GM23338 (cell line): ENCODE data around the gene CRB2. TPM values are rescaled to one million over a fixed set of nuclear protein-coding genes. Genes with fewer than 3 reads are reported as not detected.

Experiments used
- ATAC-seq: fragments of 200-7000 bp; cut with Tn5 transposase; 3 replicates; pipeline ENCODE4 v1.9.1; 2020
- DNase-seq: peaks from one replicate; pipeline ENCODE4 v3.0.0-alpha.2; 2015; ENCODE audit warnings: low spot score
- H2AFZ ChIP-seq: fragments of 200-600 bp; sonication (generic); 2 replicates; pipeline ENCODE4 v1.8.0; 2016; ENCODE audit warnings: antibody characterized with exemption, mild to moderate bottlenecking, moderate library complexity
- H3F3A ChIP-seq: fragments of 200-600 bp; sonication (generic); replicated peaks from 2 replicates; pipeline ENCODE4 v1.8.0; 2017; ENCODE audit warnings: antibody characterized with exemption, mixed run types, low read depth
- H3K27ac ChIP-seq: fragments of 200-600 bp; sonication (generic); 2 replicates; pipeline ENCODE4 v1.6.1; 2016; ENCODE audit warnings: low read depth
- H3K27me3 ChIP-seq: fragments of 200-600 bp; sonication (generic); 2 replicates; pipeline ENCODE4 v1.8.0; 2016; ENCODE audit warnings: mild to moderate bottlenecking, mixed run types, moderate library complexity; ENCODE audit not compliant: insufficient read depth
- H3K36me3 ChIP-seq: fragments of 200-600 bp; sonication (generic); 2 replicates; pipeline ENCODE4 v1.8.0; 2016; ENCODE audit warnings: mild to moderate bottlenecking; ENCODE audit not compliant: insufficient read depth
- H3K4me1 ChIP-seq: fragments of 200-600 bp; sonication (generic); 2 replicates; pipeline ENCODE4 v1.8.0; 2016; ENCODE audit warnings: mild to moderate bottlenecking, moderate library complexity; ENCODE audit not compliant: insufficient read depth
- H3K4me2 ChIP-seq: fragments of 200-600 bp; sonication (generic); 2 replicates; pipeline ENCODE4 v1.7.1; 2017; ENCODE audit warnings: mixed run types
- H3K4me3 ChIP-seq: fragments of 200-600 bp; sonication (generic); 2 replicates; pipeline ENCODE4 v1.6.1; 2016; ENCODE audit warnings: mixed run types
- H3K79me2 ChIP-seq: fragments of 200-600 bp; sonication (generic); replicated peaks from 2 replicates; pipeline ENCODE4 v1.8.0; 2017; ENCODE audit warnings: mild to moderate bottlenecking; ENCODE audit not compliant: insufficient read depth
- H3K9me2 ChIP-seq: fragments of 200-600 bp; sonication (generic); 2 replicates; pipeline ENCODE4 v1.8.0; 2017; ENCODE audit not compliant: insufficient read depth
- H4K20me1 ChIP-seq: fragments of 200-600 bp; sonication (generic); replicated peaks from 2 replicates; pipeline ENCODE4 v1.8.0; 2017; ENCODE audit warnings: mild to moderate bottlenecking; ENCODE audit not compliant: insufficient read depth
- H3K27ac Mint-ChIP-seq: 2 replicates; pipeline ENCODE4 v1.8.0; 2020; ENCODE audit warnings: inconsistent platforms, mild to moderate bottlenecking, moderate library complexity, mixed read lengths
- H3K27me3 Mint-ChIP-seq: 3 replicates; pipeline ENCODE4 v1.8.0; 2022; ENCODE audit warnings: low read depth, mild to moderate bottlenecking, moderate library complexity, mixed read lengths, inconsistent platforms; ENCODE audit not compliant: insufficient read depth, poor library complexity
- H3K36me3 Mint-ChIP-seq: 3 replicates; pipeline ENCODE4 v1.8.0; 2021; ENCODE audit warnings: low read depth, mild to moderate bottlenecking, inconsistent platforms, moderate library complexity, mixed read lengths
- H3K4me1 Mint-ChIP-seq: 3 replicates; pipeline ENCODE4 v1.8.0; 2020; ENCODE audit warnings: mild to moderate bottlenecking, inconsistent platforms, mixed read lengths
- H3K4me3 Mint-ChIP-seq: 3 replicates; pipeline ENCODE4 v1.8.0; 2021; ENCODE audit warnings: moderate library complexity, mild to moderate bottlenecking, inconsistent platforms, mixed read lengths
- H3K9me3 Mint-ChIP-seq: 3 replicates; pipeline ENCODE4 v1.8.0; 2020; ENCODE audit warnings: moderate library complexity, mild to moderate bottlenecking, inconsistent platforms, mixed read lengths
- CREB1 ChIP-seq: fragments of 250-450 bp; sonication (Bioruptor Pico); IDR thresholded peaks from 2 replicates; pipeline ENCODE4 v1.5.0; 2020; ENCODE audit warnings: low read depth, mild to moderate bottlenecking, moderate library complexity
- EZH2 ChIP-seq: fragments of 200-600 bp; sonication (generic); IDR thresholded peaks from one replicate; pipeline ENCODE4 v1.8.0; 2017; ENCODE audit warnings: antibody characterized with exemption, mild to moderate bottlenecking, low read depth; ENCODE audit not compliant: unreplicated experiment
- EZH2phosphoT487 ChIP-seq: fragments of 200-600 bp; sonication (generic); IDR thresholded peaks from one replicate; pipeline ENCODE4 v1.8.1; 2018; ENCODE audit warnings: antibody characterized with exemption; ENCODE audit not compliant: unreplicated experiment
- JUNB ChIP-seq: IDR thresholded peaks from one replicate; pipeline ENCODE4 v1.6.1; 2016; ENCODE audit warnings: antibody characterized with exemption; ENCODE audit not compliant: unreplicated experiment
- POLR2AphosphoS5 ChIP-seq: IDR thresholded peaks from 2 replicates; pipeline ENCODE4 v1.6.1; 2016; ENCODE audit warnings: antibody characterized with exemption, low read depth
- ZNF331 ChIP-seq: fragments of 250-450 bp; sonication (Bioruptor Pico); IDR thresholded peaks from 2 replicates; pipeline ENCODE4 v1.5.0; 2020; ENCODE audit warnings: low read depth, mild to moderate bottlenecking, moderate library complexity
- polyA plus RNA-seq: library from polyadenylated mRNA; unstranded; fragments of >200 nt; fragmentation: Nextera tagmentation; extraction: Ambion mirVana; gene quantifications from 2 replicates; pipeline ENCODE4 v1.2.1, GENCODE V29; 2016
- total RNA-seq: library from RNA; depleted of rRNA; stranded (reverse); fragments of >200 nt; shearing (Covaris generic); gene quantifications from 2 replicates; pipeline ENCODE4 v1.2.3, GENCODE V29; 2014
- TF ChIP-seq, protein P1 (sequence below): IDR thresholded peaks from 2 replicates; pipeline ENCODE4 v1.6.1; 2016; ENCODE audit warnings: antibody characterized with exemption
- TF ChIP-seq, protein P2 (sequence below), 2 experiments: fragments of 200-600 bp in 1 of 2; sonication (generic) in 1 of 2; conservative IDR thresholded peaks; 2 replicates each; pipeline versions ENCODE4 v1.5.1 to v1.6.1; 2016 to 2017; ENCODE audit warnings: antibody characterized with exemption in 2 of 2, low read depth in 2 of 2, mild to moderate bottlenecking in 2 of 2, moderate library complexity in 1 of 2
- TF ChIP-seq, protein P3 (sequence below): fragments of 250-450 bp; sonication (Bioruptor Pico); IDR thresholded peaks from 2 replicates; pipeline ENCODE4 v1.5.0; 2020; ENCODE audit warnings: mild to moderate bottlenecking, moderate library complexity
- TF ChIP-seq, protein P4 (sequence below): IDR thresholded peaks from one replicate; pipeline ENCODE4 v1.6.1; 2018; ENCODE audit warnings: antibody characterized with exemption; ENCODE audit not compliant: unreplicated experiment

Gene CRB2
- total and polyA plus RNA-seq, 2 experiments from 2014 or later: 0.34 to 10.2 TPM

DNA sequence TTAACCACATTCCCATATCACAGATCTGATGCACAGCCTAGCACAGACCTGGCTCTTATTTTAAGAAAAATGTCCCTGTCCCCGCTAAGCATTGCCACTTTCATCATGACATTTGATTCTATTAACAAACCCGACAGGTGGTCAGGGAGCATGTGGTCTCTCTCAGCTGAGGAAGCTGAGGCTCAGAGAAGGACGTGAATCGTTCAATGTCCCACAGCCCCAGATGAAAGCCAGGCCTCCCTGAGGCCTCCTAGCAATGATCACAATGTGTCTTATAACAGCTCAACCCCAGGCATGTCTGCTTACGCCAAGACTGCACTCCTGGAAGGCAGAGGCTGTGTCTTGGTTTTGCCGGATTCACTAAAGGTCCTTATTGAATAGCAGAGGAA lies 10.4 kb upstream of the CRB2 start:
- Mint-ChIP-seq H3K27me3 (peaks cover 9% of the 10 kb centered on the region), H3K4me1 (peaks cover 10% of the 10 kb centered on the region), H3K4me3 (no peak overlapping the region), H3K9me3 (no peaks in the 10 kb centered on the region), H3K27ac (no peak overlapping the region), H3K36me3 (no peaks in the 10 kb centered on the region)
- DNase-seq (no peak), ATAC-seq (no peak)
- H2AFZ ChIP-seq: 0 out of 2 replicates have a peak overlapping the region, but pooled peaks have one; percentile 43
- no peaks in the 10 kb centered on the region for H3K9me2 ChIP-seq
- H3K27me3 ChIP-seq: no peaks in the 10 kb centered on the region
- no peaks in the 10 kb centered on the region for H3K36me3 ChIP-seq
- H3F3A ChIP-seq: peaks cover 8% of the 10 kb centered on the region; the same call in 1 of the 2 replicates
- H3K4me1 ChIP-seq: no peaks in the 10 kb centered on the region
- H4K20me1 ChIP-seq: no peaks in the 10 kb centered on the region
- H3K4me2 ChIP-seq: no peak overlapping the region
- H3K4me3 ChIP-seq: no peak overlapping the region
- no peaks in the 10 kb centered on the region for H3K79me2 ChIP-seq
- H3K27ac ChIP-seq: 0 out of 2 replicates have a peak overlapping the region, but pooled peaks have one; percentile 14
- TF ChIP-seq JUNB: no peak

DNA sequence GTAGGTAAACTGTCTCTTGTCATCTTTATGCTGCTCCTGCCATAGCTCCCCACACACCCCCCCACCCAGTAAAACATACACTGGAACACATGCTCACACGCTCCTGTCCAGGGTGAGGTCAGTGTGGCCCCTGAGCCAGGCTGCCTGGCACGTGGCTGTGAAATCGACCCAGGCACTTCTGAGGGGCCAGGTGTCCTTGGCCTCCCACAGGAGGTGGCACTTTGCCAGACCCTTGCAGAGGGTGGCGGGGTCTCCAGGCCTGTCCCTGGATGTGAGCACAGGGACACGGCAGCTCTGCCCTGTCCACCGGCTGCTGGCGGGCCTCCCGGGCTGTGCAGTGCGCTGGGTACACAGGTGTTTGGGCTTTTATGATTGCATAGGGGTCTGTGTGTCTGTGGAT lies 10.0 kb upstream of the CRB2 start:
- Mint-ChIP-seq H3K36me3 (no peaks in the 10 kb centered on the region), H3K4me3 (no peak overlapping the region), H3K27me3 (peaks cover 12% of the 10 kb centered on the region), H3K4me1 (peaks cover 8% of the 10 kb centered on the region), H3K9me3 (no peaks in the 10 kb centered on the region), H3K27ac (no peak overlapping the region)
- H3K4me3 ChIP-seq: no peak overlapping the region
- no peaks in the 10 kb centered on the region for H3K79me2 ChIP-seq
- peaks cover 8% of the 10 kb centered on the region; the same call in 1 of the 2 replicates for H3F3A ChIP-seq
- H3K36me3 ChIP-seq: no peaks in the 10 kb centered on the region
- H3K9me2 ChIP-seq: no peaks in the 10 kb centered on the region
- H2AFZ ChIP-seq: no peak overlapping the region
- H4K20me1 ChIP-seq: no peaks in the 10 kb centered on the region
- no peak overlapping the region for H3K4me2 ChIP-seq
- ATAC-seq: no peak
- no peak for DNase-seq
- no peak overlapping the region for H3K27ac ChIP-seq
- H3K4me1 ChIP-seq: no peaks in the 10 kb centered on the region
- H3K27me3 ChIP-seq: no peaks in the 10 kb centered on the region
- TF ChIP-seq, protein P1, sequence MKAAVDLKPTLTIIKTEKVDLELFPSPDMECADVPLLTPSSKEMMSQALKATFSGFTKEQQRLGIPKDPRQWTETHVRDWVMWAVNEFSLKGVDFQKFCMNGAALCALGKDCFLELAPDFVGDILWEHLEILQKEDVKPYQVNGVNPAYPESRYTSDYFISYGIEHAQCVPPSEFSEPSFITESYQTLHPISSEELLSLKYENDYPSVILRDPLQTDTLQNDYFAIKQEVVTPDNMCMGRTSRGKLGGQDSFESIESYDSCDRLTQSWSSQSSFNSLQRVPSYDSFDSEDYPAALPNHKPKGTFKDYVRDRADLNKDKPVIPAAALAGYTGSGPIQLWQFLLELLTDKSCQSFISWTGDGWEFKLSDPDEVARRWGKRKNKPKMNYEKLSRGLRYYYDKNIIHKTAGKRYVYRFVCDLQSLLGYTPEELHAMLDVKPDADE: no peak
- TF ChIP-seq, protein P2, sequence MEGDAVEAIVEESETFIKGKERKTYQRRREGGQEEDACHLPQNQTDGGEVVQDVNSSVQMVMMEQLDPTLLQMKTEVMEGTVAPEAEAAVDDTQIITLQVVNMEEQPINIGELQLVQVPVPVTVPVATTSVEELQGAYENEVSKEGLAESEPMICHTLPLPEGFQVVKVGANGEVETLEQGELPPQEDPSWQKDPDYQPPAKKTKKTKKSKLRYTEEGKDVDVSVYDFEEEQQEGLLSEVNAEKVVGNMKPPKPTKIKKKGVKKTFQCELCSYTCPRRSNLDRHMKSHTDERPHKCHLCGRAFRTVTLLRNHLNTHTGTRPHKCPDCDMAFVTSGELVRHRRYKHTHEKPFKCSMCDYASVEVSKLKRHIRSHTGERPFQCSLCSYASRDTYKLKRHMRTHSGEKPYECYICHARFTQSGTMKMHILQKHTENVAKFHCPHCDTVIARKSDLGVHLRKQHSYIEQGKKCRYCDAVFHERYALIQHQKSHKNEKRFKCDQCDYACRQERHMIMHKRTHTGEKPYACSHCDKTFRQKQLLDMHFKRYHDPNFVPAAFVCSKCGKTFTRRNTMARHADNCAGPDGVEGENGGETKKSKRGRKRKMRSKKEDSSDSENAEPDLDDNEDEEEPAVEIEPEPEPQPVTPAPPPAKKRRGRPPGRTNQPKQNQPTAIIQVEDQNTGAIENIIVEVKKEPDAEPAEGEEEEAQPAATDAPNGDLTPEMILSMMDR (conservative IDR thresholded peaks at IDR 0.05; ENCODE audit: low read depth in 2 of 2): no peak
- TF ChIP-seq ZNF331 (CRISPR knock-in tag) (no peak), CREB1 (CRISPR knock-in tag) (no peak), POLR2AphosphoS5 (no peak), EZH2 (no peak), EZH2phosphoT487 (no peak)
- TF ChIP-seq, protein P3, sequence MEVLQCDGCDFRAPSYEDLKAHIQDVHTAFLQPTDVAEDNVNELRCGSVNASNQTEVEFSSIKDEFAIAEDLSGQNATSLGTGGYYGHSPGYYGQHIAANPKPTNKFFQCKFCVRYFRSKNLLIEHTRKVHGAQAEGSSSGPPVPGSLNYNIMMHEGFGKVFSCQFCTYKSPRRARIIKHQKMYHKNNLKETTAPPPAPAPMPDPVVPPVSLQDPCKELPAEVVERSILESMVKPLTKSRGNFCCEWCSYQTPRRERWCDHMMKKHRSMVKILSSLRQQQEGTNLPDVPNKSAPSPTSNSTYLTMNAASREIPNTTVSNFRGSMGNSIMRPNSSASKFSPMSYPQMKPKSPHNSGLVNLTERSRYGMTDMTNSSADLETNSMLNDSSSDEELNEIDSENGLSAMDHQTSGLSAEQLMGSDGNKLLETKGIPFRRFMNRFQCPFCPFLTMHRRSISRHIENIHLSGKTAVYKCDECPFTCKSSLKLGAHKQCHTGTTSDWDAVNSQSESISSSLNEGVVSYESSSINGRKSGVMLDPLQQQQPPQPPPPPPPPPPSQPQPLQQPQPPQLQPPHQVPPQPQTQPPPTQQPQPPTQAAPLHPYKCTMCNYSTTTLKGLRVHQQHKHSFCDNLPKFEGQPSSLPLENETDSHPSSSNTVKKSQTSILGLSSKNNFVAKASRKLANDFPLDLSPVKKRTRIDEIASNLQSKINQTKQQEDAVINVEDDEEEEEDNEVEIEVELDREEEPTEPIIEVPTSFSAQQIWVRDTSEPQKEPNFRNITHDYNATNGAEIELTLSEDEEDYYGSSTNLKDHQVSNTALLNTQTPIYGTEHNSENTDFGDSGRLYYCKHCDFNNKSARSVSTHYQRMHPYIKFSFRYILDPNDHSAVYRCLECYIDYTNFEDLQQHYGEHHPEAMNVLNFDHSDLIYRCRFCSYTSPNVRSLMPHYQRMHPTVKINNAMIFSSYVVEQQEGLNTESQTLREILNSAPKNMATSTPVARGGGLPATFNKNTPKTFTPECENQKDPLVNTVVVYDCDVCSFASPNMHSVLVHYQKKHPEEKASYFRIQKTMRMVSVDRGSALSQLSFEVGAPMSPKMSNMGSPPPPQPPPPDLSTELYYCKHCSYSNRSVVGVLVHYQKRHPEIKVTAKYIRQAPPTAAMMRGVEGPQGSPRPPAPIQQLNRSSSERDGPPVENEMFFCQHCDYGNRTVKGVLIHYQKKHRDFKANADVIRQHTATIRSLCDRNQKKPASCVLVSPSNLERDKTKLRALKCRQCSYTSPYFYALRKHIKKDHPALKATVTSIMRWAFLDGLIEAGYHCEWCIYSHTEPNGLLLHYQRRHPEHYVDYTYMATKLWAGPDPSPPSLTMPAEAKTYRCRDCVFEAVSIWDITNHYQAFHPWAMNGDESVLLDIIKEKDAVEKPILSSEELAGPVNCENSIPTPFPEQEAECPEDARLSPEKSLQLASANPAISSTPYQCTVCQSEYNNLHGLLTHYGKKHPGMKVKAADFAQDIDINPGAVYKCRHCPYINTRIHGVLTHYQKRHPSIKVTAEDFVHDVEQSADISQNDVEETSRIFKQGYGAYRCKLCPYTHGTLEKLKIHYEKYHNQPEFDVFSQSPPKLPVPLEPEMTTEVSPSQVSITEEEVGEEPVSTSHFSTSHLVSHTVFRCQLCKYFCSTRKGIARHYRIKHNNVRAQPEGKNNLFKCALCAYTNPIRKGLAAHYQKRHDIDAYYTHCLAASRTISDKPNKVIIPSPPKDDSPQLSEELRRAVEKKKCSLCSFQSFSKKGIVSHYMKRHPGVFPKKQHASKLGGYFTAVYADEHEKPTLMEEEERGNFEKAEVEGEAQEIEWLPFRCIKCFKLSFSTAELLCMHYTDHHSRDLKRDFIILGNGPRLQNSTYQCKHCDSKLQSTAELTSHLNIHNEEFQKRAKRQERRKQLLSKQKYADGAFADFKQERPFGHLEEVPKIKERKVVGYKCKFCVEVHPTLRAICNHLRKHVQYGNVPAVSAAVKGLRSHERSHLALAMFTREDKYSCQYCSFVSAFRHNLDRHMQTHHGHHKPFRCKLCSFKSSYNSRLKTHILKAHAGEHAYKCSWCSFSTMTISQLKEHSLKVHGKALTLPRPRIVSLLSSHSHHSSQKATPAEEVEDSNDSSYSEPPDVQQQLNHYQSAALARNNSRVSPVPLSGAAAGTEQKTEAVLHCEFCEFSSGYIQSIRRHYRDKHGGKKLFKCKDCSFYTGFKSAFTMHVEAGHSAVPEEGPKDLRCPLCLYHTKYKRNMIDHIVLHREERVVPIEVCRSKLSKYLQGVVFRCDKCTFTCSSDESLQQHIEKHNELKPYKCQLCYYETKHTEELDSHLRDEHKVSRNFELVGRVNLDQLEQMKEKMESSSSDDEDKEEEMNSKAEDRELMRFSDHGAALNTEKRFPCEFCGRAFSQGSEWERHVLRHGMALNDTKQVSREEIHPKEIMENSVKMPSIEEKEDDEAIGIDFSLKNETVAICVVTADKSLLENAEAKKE: no peak
- TF ChIP-seq, protein P4, sequence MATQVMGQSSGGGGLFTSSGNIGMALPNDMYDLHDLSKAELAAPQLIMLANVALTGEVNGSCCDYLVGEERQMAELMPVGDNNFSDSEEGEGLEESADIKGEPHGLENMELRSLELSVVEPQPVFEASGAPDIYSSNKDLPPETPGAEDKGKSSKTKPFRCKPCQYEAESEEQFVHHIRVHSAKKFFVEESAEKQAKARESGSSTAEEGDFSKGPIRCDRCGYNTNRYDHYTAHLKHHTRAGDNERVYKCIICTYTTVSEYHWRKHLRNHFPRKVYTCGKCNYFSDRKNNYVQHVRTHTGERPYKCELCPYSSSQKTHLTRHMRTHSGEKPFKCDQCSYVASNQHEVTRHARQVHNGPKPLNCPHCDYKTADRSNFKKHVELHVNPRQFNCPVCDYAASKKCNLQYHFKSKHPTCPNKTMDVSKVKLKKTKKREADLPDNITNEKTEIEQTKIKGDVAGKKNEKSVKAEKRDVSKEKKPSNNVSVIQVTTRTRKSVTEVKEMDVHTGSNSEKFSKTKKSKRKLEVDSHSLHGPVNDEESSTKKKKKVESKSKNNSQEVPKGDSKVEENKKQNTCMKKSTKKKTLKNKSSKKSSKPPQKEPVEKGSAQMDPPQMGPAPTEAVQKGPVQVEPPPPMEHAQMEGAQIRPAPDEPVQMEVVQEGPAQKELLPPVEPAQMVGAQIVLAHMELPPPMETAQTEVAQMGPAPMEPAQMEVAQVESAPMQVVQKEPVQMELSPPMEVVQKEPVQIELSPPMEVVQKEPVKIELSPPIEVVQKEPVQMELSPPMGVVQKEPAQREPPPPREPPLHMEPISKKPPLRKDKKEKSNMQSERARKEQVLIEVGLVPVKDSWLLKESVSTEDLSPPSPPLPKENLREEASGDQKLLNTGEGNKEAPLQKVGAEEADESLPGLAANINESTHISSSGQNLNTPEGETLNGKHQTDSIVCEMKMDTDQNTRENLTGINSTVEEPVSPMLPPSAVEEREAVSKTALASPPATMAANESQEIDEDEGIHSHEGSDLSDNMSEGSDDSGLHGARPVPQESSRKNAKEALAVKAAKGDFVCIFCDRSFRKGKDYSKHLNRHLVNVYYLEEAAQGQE: no peak
